Amniotic stem cell (primary cell): ENCODE data around the gene NOP10.

Experiments
- DNase-seq: peaks from one replicate; lab custom pipeline; 2025; lab: John Stamatoyannopoulos, UW

Gene NOP10

GRCh38 chr15:34330279-34330678 lies 12.7 kb downstream of the NOP10 start:
- DNase-seq: no peak

- DNase-seq: no peak
These were observed 13.9 kb downstream of the NOP10 start for GRCh38 chr15:34329006-34329405.

- no peak for DNase-seq
These were observed 15.0 kb downstream of the NOP10 start for GRCh38 chr15:34327906-34328305.

GRCh38 chr15:34325368-34325767 lies 17.6 kb downstream of the NOP10 start:
- no peak for DNase-seq

- DNase-seq: no peak
These were observed 18.0 kb downstream of the NOP10 start for GRCh38 chr15:34324933-34325332.

- DNase-seq: no peak
These were observed 19.7 kb downstream of the NOP10 start for GRCh38 chr15:34323217-34323616.

- no peak for DNase-seq
These were observed 24.5 kb downstream of the NOP10 start for GRCh38 chr15:34318277-34319079.

- no peak for DNase-seq
These were observed 28.1 kb downstream of the NOP10 start for GRCh38 chr15:34314491-34315490.

- DNase-seq: no peak
These were observed 31.4 kb downstream of the NOP10 start for GRCh38 chr15:34311563-34311962.

GRCh38 chr15:34304613-34305012 lies 38.3 kb downstream of the NOP10 start:
- DNase-seq: no peak

- no peak for DNase-seq
These were observed 41.9 kb downstream of the NOP10 start for GRCh38 chr15:34301058-34301457.

GRCh38 chr15:34297059-34297458 lies 45.9 kb downstream of the NOP10 start:
- DNase-seq: no peak

- DNase-seq: no peak
These were observed 50.3 kb downstream of the NOP10 start for GRCh38 chr15:34292621-34293020.
